GM18508 (cell line): ENCODE results near the gene SIRT2.
A peak's percentile ranks its signal among the peaks of the same experiment; 100 is the strongest.
"Not testable (repeated sequence)": the region's sequence is repeated elsewhere in the genome, so short reads cannot be mapped to it uniquely, and the experiment has no call there.

Experiments used
- ATAC-seq: cut with Tn5 transposase; IDR thresholded peaks from one replicate; pipeline ENCODE4 v1.9.1; 2021; ENCODE audit warnings: moderate number of reproducible peaks; ENCODE audit not compliant: insufficient read depth, unreplicated experiment

SIRT2 gene

GRCh38 chr19:38899447-38900201 lies at the start of gene SIRT2, which contains the start of gene NFKBIB:
Gene SIRT2 (minus strand): TSS chr19:38899618. CDS start chr19:38899521, 97 bp downstream.
Gene NFKBIB (plus strand): TSS chr19:38899969. CDS start chr19:38900033, 64 bp downstream.
- ATAC-seq = peak; percentile 76

- no peak for ATAC-seq
Measured at GRCh38 chr19:38946229-38947010, 47.0 kb upstream of the SIRT2 start.

- ATAC-seq = no peak
Measured at GRCh38 chr19:38945562-38946228, 46.3 kb upstream of the SIRT2 start.

DNA sequence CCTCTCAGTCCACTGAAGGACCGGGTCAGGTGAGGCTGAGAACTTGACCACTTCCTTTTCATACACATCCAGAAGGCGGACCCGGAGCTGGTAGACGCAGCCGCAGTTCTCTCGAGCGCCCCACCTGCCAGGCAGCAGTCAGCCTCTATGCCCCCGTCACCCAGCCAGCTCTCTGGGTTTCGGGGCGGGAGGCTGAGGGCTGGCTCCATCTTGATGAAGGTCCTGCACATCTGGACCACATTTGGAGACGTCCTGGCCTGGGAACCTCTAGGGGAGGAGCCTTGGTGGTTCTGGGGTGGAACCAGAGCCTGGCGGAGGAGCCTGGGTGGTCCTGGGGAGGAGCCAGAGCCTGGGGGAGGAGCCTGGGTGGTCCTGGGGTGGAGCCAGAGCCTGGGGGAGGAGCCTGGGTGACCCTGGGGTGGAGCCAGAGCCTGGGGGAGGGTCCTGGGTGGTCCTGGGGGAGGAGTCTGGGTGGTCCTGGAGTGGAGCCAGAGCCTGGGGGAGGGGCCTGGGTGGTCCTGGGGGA lies 45.6 kb upstream of the SIRT2 start:
- ATAC-seq = no peak

GRCh38 chr19:38942471-38943181 lies 43.2 kb upstream of the SIRT2 start:
- ATAC-seq = no peak

GRCh38 chr19:38941979-38942378 lies 42.6 kb upstream of the SIRT2 start:
- no peak for ATAC-seq

- not testable (repeated sequence) for ATAC-seq
Measured at GRCh38 chr19:38941466-38941865, 42.0 kb upstream of the SIRT2 start.

DNA sequence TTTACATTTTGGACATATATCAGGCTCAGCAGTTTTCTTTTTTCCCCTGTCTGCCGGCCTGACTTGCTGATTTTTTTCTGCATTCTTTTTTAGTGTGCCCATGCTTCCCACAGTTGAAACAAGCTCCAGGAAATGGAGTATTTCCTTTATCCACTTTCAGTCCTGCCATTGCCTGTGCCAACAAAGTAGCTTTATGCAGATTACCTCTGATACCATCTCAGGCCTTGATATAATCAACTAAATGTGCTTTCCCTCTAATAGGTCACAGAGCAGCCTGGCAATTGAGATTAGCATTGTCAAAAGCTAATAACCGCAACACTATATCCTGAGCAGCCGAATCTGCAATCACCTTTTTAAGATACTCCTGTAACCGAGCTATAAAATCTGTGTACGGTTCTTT lies 40.5 kb upstream of the SIRT2 start:
- no peak for ATAC-seq

- no peak for ATAC-seq
Measured at GRCh38 chr19:38933544-38933943, 34.1 kb upstream of the SIRT2 start.

GRCh38 chr19:38932425-38933179 lies 33.2 kb upstream of the SIRT2 start:
- no peak for ATAC-seq

- no peak for ATAC-seq
Measured at GRCh38 chr19:38931521-38931793, 32.0 kb upstream of the SIRT2 start.

DNA sequence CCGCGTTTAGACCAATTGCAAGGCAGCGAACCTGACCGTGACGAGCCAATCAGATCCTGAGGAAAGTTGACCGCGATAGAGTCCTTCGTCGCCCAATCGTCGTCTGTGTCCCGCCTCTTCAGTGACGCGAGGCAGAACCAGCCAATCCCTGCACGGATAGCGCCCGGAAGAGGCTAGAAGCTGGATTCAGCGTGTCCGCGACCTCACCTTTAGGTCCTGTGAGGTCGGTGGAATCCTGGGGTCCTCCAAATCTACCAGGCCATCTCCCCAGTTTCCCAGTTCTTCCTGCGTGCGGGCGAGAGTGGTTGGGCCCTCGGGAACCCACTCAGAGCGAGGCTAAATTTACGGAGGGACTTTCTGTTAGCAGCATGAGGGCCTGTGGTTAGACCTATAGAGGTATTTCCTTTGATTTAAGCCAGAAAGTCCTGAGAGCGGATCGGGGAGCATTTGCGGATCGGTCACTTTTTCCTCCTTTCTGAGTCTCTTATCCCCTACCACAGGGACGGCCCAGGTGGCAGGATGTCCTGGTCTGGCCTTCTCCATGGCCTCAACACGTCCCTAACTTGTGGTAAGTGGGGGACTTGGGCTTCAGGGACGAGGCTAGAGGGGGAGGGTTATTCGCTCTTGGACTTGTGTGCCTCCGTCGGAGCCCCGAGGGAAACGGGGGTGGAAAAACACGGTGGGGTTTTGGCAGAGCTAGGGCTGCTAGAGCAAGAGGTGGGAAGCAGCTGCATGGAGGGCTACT lies 31.5 kb upstream of the SIRT2 start, which contains the start of gene MRPS12:
Gene MRPS12, plus strand, starts transcription at position 169 of the 745 bp plus-strand sequence. Its CDS starts 351 bp downstream, at position 520.
- peak; percentile 81 for ATAC-seq

DNA sequence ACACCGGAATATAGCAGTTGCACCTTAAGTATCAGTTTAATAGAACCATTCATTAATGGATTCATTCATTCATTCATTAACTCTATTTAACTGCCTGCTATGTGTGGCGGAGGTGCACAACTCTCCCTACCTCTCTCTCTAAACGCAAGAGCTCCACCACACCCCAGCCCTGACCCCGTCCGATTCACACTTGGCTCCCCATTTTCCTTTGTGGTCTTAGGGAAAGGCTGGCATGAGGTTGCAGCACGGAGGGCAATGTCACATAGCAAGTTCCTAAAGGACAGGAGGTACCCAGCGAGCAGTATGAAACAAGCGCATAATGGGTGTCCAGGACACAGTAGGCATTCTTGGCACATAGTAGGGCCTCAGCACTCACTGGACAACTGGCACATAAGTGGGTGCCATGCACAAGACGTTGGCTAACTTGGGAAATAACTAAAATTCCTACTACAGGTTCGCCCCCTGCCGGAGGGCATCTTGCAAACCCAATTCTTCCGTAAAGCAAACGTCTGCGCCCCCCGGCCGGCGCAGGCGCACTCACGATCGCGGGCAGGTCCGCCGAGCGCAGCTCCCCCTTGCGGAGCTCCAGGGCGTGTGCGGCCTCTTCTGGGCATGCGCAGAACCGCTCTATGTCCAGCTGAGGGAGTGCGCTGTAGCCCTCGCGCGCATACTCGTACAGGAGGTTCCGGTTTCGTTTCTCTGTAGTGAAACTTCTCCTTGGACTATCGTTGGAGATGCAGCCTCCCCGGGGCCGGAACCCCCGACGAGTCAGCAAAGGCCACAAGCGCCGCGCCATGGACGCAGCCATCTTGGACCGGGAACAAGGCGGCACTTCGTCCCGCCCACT lies 30.7 kb upstream of the SIRT2 start, which contains the start of gene SARS2:
Gene SARS2, minus strand, starts transcription at position 835 of the 847 bp plus-strand sequence. Its CDS starts 27 bp downstream, at position 808.
- ATAC-seq = peak; percentile 55

GRCh38 chr19:38928391-38929001 lies 29.1 kb upstream of the SIRT2 start:
- ATAC-seq = no peak

GRCh38 chr19:38924388-38924787 lies 25.0 kb upstream of the SIRT2 start:
- ATAC-seq = no peak

DNA sequence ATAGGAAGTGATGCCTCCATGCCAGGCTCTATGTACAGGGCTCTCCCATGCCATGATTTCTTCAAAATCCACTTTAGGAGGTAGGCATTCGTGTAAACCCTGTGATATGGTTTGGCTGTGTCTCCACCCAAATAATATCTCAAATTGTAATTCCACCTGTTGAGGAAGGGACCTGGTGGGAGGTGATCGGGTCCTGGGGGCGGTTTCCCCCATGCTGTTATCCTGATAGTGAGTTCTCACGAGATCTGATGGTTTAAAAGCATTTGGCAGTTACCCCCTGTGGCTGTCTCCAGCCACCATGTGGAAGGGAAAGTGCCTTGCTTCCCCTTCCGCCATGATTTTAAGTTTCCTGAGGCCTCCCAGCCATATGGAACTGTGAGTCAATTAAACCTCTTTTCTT lies 23.1 kb upstream of the SIRT2 start:
- ATAC-seq = no peak
